Spleen (tissue), 11 donors: ENCODE measurements around the gene SERTAD3. TPM values are rescaled to one million over a fixed set of nuclear protein-coding genes. Genes with fewer than 3 reads are reported as not detected.

ENCODE experiments used
- DNase-seq: peaks from one replicate; pipeline ENCODE4 v3.0.0-alpha.2; 2020
- H3K27ac ChIP-seq, 8 donors: fragments of 200-600 bp; sonication (generic) in 7 of 8; 1 replicate in 4 of 8; 2 replicates in 4 of 8; pipeline versions ENCODE4 v1.5.0 to v1.8.0; 2016 to 2021; ENCODE audit warnings: inconsistent platforms in 4 of 8, mild to moderate bottlenecking in 4 of 8, moderate library complexity in 1 of 8
- H3K27me3 ChIP-seq, 7 donors: fragments of 200-600 bp; sonication (generic) in 6 of 7; replicated peaks in 1 of 7; 1 replicate in 4 of 7; 2 replicates in 3 of 7; pipeline versions ENCODE4 v1.5.0 to v1.8.0; 2016 to 2021; ENCODE audit warnings: inconsistent platforms in 3 of 7, mild to moderate bottlenecking in 1 of 7
- H3K36me3 ChIP-seq, 6 donors: fragments of 200-600 bp; sonication (generic) in 5 of 6; 1 replicate in 4 of 6; 2 replicates in 2 of 6; pipeline versions ENCODE4 v1.5.0 to v1.8.0; 2016 to 2021; ENCODE audit warnings: inconsistent platforms in 2 of 6
- H3K4me1 ChIP-seq, 6 donors: fragments of 200-600 bp; sonication (generic) in 5 of 6; 1 replicate in 3 of 6; 2 replicates in 3 of 6; pipeline versions ENCODE4 v1.5.0 to v1.8.0; 2016 to 2021; ENCODE audit warnings: inconsistent platforms in 3 of 6
- H3K4me3 ChIP-seq, 8 donors: fragments of 200-600 bp; sonication (generic) in 7 of 8; 1 replicate in 4 of 8; 2 replicates in 4 of 8; pipeline versions ENCODE4 v1.5.0 to v1.8.0; 2016 to 2021; ENCODE audit warnings: inconsistent platforms in 4 of 8, mild to moderate bottlenecking in 4 of 8, moderate library complexity in 2 of 8
- H3K9me3 ChIP-seq, 8 donors: fragments of 200-600 bp; sonication (generic) in 7 of 8; 1 replicate in 4 of 8; 2 replicates in 4 of 8; pipeline versions ENCODE4 v1.5.0 to v1.8.0; 2016 to 2021; ENCODE audit warnings: inconsistent platforms in 4 of 8
- CTCF ChIP-seq, 11 experiments: fragments of 200-600 bp in 7 of 11; fragments of 450-650 bp in 4 of 11; sonication (generic) in 4 of 11; IDR thresholded peaks in 8 of 11; conservative IDR thresholded peaks in 3 of 11; 1 replicate in 7 of 11; 2 replicates in 4 of 11; pipeline versions ENCODE4 v1.4.0 to v1.8.0; 2016 to 2021; ENCODE audit warnings: antibody characterized with exemption in 11 of 11, inconsistent platforms in 4 of 11, mild to moderate bottlenecking in 1 of 11
- POLR2A ChIP-seq, 3 donors: fragments of 450-650 bp; IDR thresholded peaks; one replicate each; pipeline ENCODE4 v1.5.1; 2017; ENCODE audit warnings: antibody characterized with exemption in 3 of 3, mild to moderate bottlenecking in 1 of 3
- POLR2AphosphoS5 ChIP-seq, 3 donors: sonication (generic); formaldehyde crosslinking; IDR thresholded peaks; one replicate each; pipeline ENCODE4 v1.5.1; 2017; ENCODE audit warnings: antibody characterized with exemption in 3 of 3
- whole genome bisulfite sequencing, 5 donors: extraction: QIAGEN DNeasy Blood & Tissue Kit in 3 of 5; methylation state at CpG; one replicate each; pipeline versions ENCODE4 v1.1.5 to v1.1.7; 2013 to 2018; 5-methylcytosine and 5-hydroxymethylcytosine counted together
- intact Hi-C: fragments of 100-400 bp; cut with DNase I; formaldehyde crosslinking; loops from one replicate; pipeline ENCODE4 v1.15.0; 2023; ENCODE audit warnings: low total_unique reads
- polyA plus RNA-seq, 3 donors: library from polyadenylated mRNA; stranded (reverse); fragments of 200-250 nt; gene quantifications; one replicate each; pipeline ENCODE4 v1.2.1, GENCODE V29; 2013
- total RNA-seq, 7 donors: library from RNA; depleted of rRNA in 3 of 7; stranded (reverse); fragments of >200 nt in 3 of 7; fragmentation: NEBNext Ultra II Directional in 4 of 7; extraction: Animal tissue kit (Norgen Biotek cat#: 25700) in 4 of 7; gene quantifications; one replicate each; pipeline versions ENCODE4 v1.1.0 to v1.2.1, GENCODE V29; 2016 to 2021
- donor health status: healthy with polysubstance abuse.
- donor health status: DM: no; HTN: no; CAD: no; lungs with moderate emphysema.
- donor health status: DM: no; HTN: no; CAD: no.
- donor health status: Bipolar disorder and iron deficiency.
- donor health status: healthy.
- donor health status: DM: no; HTN: no; CAD: no.
- donor health status: DM: yes; HTN: yes; CAD: no.

The SERTAD3 gene
- total and polyA plus RNA-seq, 10 donors = 21.5 to 51.4 (median 28.6) TPM

GRCh38 chr19:40400559-40400958 is 43.6 kb downstream of the SERTAD3 start:
- no peak overlapping the region for H3K4me3 ChIP-seq
- peaks cover 0 to 4% (median 0%) of the 10 kb centered on the region in 6 donors for H3K36me3 ChIP-seq
- H3K9me3 ChIP-seq = no peaks in the 10 kb centered on the region
- no peak overlapping the region for H3K27ac ChIP-seq
- peaks cover 0 to 9% (median 0%) of the 10 kb centered on the region in 7 donors for H3K27me3 ChIP-seq
- TF ChIP-seq CTCF (IDR thresholded peaks at IDR 0.05 in 8 of 11, conservative IDR thresholded peaks at IDR 0.05 in 3 of 11) = no peak
- peaks cover 0 to 37% (median 17%) of the 10 kb centered on the region in 6 donors for H3K4me1 ChIP-seq
- 51 to 78% (median 70%) methylated on average over 2 to 3 of the region's 3 CpGs for WGBS, 5 donors
- DNase-seq = no peak
- intact Hi-C loops = no loop called here

- H3K9me3 ChIP-seq = no peaks in the 10 kb centered on the region
- H3K36me3 ChIP-seq = peaks cover 0 to 4% (median 0%) of the 10 kb centered on the region in 6 donors
- H3K4me3 ChIP-seq = peak overlapping the region in 1 of 8 donors; percentile 42
- no peak for DNase-seq
- peaks cover 0 to 9% (median 0%) of the 10 kb centered on the region in 7 donors for H3K27me3 ChIP-seq
- TF ChIP-seq POLR2A (IDR thresholded peaks at IDR 0.05) = no peak
- no peak for TF ChIP-seq CTCF (IDR thresholded peaks at IDR 0.05 in 8 of 11, conservative IDR thresholded peaks at IDR 0.05 in 3 of 11)
- TF ChIP-seq POLR2AphosphoS5 (IDR thresholded peaks at IDR 0.05) = no peak
- no peak overlapping the region for H3K27ac ChIP-seq
- intact Hi-C loops = no loop called here
- H3K4me1 ChIP-seq = peaks cover 0 to 23% (median 11%) of the 10 kb centered on the region in 6 donors
- 42 to 52% (median 42%) methylated on average over 44 to 49 of the region's 49 CpGs for WGBS, 5 donors
These were observed 45.6 kb downstream of the SERTAD3 start for GRCh38 chr19:40398417-40399131.

- H3K9me3 ChIP-seq = no peaks in the 10 kb centered on the region
- no peak for DNase-seq
- no peak overlapping the region for H3K4me3 ChIP-seq
- intact Hi-C loops = no loop called here
- H3K4me1 ChIP-seq = peaks cover 0 to 13% (median 4%) of the 10 kb centered on the region in 6 donors
- H3K27me3 ChIP-seq = peaks cover 0 to 9% (median 0%) of the 10 kb centered on the region in 7 donors
- no peak overlapping the region for H3K27ac ChIP-seq
- WGBS, 5 donors = 94 to 98% (median 95%) methylated on average over 10 to 22 of the region's 22 CpGs
- TF ChIP-seq POLR2A (IDR thresholded peaks at IDR 0.05) = no peak
- TF ChIP-seq CTCF (IDR thresholded peaks at IDR 0.05 in 8 of 11, conservative IDR thresholded peaks at IDR 0.05 in 3 of 11) = no peak
- no peak for TF ChIP-seq POLR2AphosphoS5 (IDR thresholded peaks at IDR 0.05)
- peaks cover 0 to 4% (median 0%) of the 10 kb centered on the region in 6 donors for H3K36me3 ChIP-seq
These were observed 46.6 kb downstream of the SERTAD3 start for GRCh38 chr19:40397568-40397906.

GRCh38 chr19:40396886-40397567 is 47.1 kb downstream of the SERTAD3 start:
- Histone ChIP-seq H3K27me3 (peaks cover 0 to 9% (median 0%) of the 10 kb centered on the region in 7 donors), H3K36me3 (peaks cover 0 to 4% (median 0%) of the 10 kb centered on the region in 6 donors), H3K4me3 (no peak overlapping the region), H3K27ac (no peak overlapping the region), H3K4me1 (peaks cover 0 to 13% (median 4%) of the 10 kb centered on the region in 6 donors), H3K9me3 (no peaks in the 10 kb centered on the region)
- DNase-seq = no peak
- TF ChIP-seq POLR2A (IDR thresholded peaks at IDR 0.05) = no peak
- TF ChIP-seq POLR2AphosphoS5 (IDR thresholded peaks at IDR 0.05) = no peak
- no peak for TF ChIP-seq CTCF (IDR thresholded peaks at IDR 0.05 in 8 of 11, conservative IDR thresholded peaks at IDR 0.05 in 3 of 11)
- WGBS, 5 donors = 89 to 100% (median 90%) methylated on average over 2 to 20 of the region's 20 CpGs
- intact Hi-C loops = no loop called here
